HepG2 (cell line): ENCODE measurements around the gene ANXA2. TPM values are rescaled to one million over a fixed set of nuclear protein-coding genes. Genes with fewer than 3 reads are reported as not detected.

Experiments used
- CEBPG ChIP-seq: IDR thresholded peaks from 2 replicates; pipeline ENCODE4 v1.6.1; 2016
- GFI1 ChIP-seq: sonication (generic); formaldehyde crosslinking; IDR thresholded peaks from 2 replicates; pipeline ENCODE4 v1.5.0; 2020; ENCODE audit warnings: missing genetic modification reagents, mild to moderate bottlenecking, borderline replicate concordance
- KDM2A ChIP-seq: sonication (generic); formaldehyde crosslinking; IDR thresholded peaks from 2 replicates; pipeline ENCODE4 v1.4.0; 2020; ENCODE audit warnings: low read depth, missing genetic modification reagents, borderline replicate concordance
- LRRFIP1 ChIP-seq: sonication (generic); formaldehyde crosslinking; conservative IDR thresholded peaks from 2 replicates; pipeline ENCODE4 v1.4.0; 2020; ENCODE audit warnings: missing genetic modification reagents
- NCOA1 ChIP-seq: sonication (generic); formaldehyde crosslinking; IDR thresholded peaks from 2 replicates; pipeline ENCODE4 v1.9.0; 2021; ENCODE audit warnings: missing genetic modification reagents
- RXRB ChIP-seq: IDR thresholded peaks from 2 replicates; pipeline ENCODE4 v1.6.1; 2016; ENCODE audit warnings: borderline replicate concordance, missing genetic modification reagents, missing compliant biosample characterization
- SRSF9 ChIP-seq: fragments of 200-400 bp; formaldehyde crosslinking; IDR thresholded peaks from 2 replicates; pipeline ENCODE4 v1.6.1; 2018; ENCODE audit warnings: borderline replicate concordance, mild to moderate bottlenecking, low read depth, low read length; ENCODE audit not compliant: insufficient read depth, poor library complexity, severe bottlenecking
- STAT6 ChIP-seq: sonication (generic); formaldehyde crosslinking; IDR thresholded peaks from 2 replicates; pipeline ENCODE4 v1.4.0; 2020; ENCODE audit warnings: missing genetic modification reagents, mild to moderate bottlenecking, borderline replicate concordance
- ZBTB49 ChIP-seq: sonication (generic); formaldehyde crosslinking; IDR thresholded peaks from 2 replicates; pipeline ENCODE4 v1.4.0; 2020; ENCODE audit warnings: missing genetic modification reagents, borderline replicate concordance
- ZNF10 ChIP-seq: sonication (generic); formaldehyde crosslinking; IDR thresholded peaks from 2 replicates; pipeline ENCODE4 v1.4.0; 2020; ENCODE audit warnings: mild to moderate bottlenecking, low read depth, missing genetic modification reagents, borderline replicate concordance
- ZNF142 ChIP-seq: sonication (generic); formaldehyde crosslinking; IDR thresholded peaks from 2 replicates; pipeline ENCODE4 v1.4.0; 2020; ENCODE audit warnings: missing genetic modification reagents
- ZNF256 ChIP-seq: sonication (generic); formaldehyde crosslinking; conservative IDR thresholded peaks from 2 replicates; pipeline ENCODE4 v1.4.0; 2020; ENCODE audit warnings: missing genetic modification reagents
- polyA plus RNA-seq, 8 experiments: library from polyadenylated mRNA; depleted of rRNA in 3 of 8; stranded (reverse) in 7 of 8; unstranded in 1 of 8; fragments of >200 nt; fragmentation: Illumina TruSeq in 4 of 8; extraction: Trizol in 4 of 8; gene quantifications; 2 replicates each; pipeline versions ENCODE4 v1.2.1 to v1.2.3, GENCODE V29; 2011 to 2016; ENCODE audit warnings: low read depth in 4 of 8, missing spikeins in 1 of 8, mixed read lengths in 1 of 8; ENCODE audit not compliant: insufficient read depth in 1 of 8
- total RNA-seq, 5 experiments: library from RNA; depleted of rRNA; stranded (reverse); fragments of >200 nt; fragmentation: Illumina TruSeq; extraction: Trizol; gene quantifications; 2 replicates each; pipeline ENCODE4 v1.2.3, GENCODE V29; 2016; ENCODE audit warnings: low read depth in 1 of 5
- TF ChIP-seq, protein P1 (sequence below): sonication (generic); formaldehyde crosslinking; IDR thresholded peaks from 2 replicates; pipeline ENCODE4 v1.4.0; 2020; ENCODE audit warnings: mild to moderate bottlenecking, missing genetic modification reagents

The ANXA2 gene
- total and polyA plus RNA-seq, 2 of the 13 experiments (the other 11 are each of a cell fraction or from before 2014, with no cell fraction given): 196 to 613 TPM

DNA sequence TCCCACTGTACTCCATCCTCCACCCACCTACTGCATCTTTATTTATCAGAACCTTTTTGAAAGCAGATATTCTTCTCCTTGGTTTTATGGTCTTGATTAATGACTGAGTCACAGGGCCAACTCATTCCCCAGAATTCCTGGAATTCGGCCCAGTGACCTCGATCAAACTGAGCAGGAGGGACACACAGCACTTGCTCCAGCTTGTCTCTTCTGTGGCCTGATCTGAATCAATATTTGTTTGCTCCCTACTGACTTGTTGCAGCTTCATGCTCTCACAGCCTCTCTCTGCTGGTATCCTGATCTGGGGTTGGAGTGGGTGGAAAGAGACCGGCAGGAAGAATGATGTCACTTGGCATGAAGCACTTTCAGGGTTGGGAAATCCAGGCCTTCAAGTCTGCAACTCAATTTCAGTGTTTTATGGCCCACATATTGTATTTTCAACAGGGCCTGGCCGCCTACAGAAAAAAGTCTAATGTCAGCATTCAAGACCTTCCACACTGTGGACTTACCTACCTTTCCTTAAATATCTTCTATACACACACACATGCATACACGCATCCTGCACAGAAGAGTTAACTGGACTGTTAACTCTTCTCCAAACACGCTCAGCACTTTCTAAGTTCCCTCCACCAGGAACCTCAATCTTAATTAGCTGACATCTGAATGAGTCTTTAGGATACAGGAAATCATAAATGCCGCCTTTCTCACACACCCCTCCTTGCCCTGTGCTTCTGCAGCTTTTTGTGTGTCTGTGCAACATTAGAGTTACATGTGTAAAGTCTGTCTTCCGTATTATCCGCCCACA, 4.6 kb downstream of the ANXA2 start (continued):
- peak; percentile 75; the same call in 1 of the 2 replicates for TF ChIP-seq ZNF142 (CRISPR knock-in tag)
- peak; percentile 92 for TF ChIP-seq CEBPG
- no peak for TF ChIP-seq ZNF256 (CRISPR knock-in tag)
- no peak; the same call in 1 of the 2 replicates for TF ChIP-seq GFI1 (CRISPR knock-in tag)
- TF ChIP-seq, protein P1, sequence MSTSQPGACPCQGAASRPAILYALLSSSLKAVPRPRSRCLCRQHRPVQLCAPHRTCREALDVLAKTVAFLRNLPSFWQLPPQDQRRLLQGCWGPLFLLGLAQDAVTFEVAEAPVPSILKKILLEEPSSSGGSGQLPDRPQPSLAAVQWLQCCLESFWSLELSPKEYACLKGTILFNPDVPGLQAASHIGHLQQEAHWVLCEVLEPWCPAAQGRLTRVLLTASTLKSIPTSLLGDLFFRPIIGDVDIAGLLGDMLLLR (CRISPR knock-in tag): no peak
- TF ChIP-seq NCOA1 (CRISPR knock-in tag): 0 out of 2 replicates have a peak, but pooled peaks have one; percentile 29
- no peak for TF ChIP-seq ZBTB49 (CRISPR knock-in tag)
- no peak for TF ChIP-seq LRRFIP1
- peak; percentile 47; the same call in 1 of the 2 replicates for TF ChIP-seq KDM2A (CRISPR knock-in tag)
- TF ChIP-seq ZNF10 (CRISPR knock-in tag): no peak
- TF ChIP-seq SRSF9: no peak
- TF ChIP-seq STAT6 (CRISPR knock-in tag): no peak
- TF ChIP-seq RXRB (CRISPR knock-in tag): peak; percentile 90
